ENCODE results near the gene ZCCHC14. TPM values are rescaled to one million over a fixed set of nuclear protein-coding genes. Genes with fewer than 3 reads are reported as not detected.

Gene ZCCHC14
- total and polyA plus RNA-seq, 2 of the 13 experiments (the other 11 are each of a cell fraction or from before 2014, with no cell fraction given), result 12.4 to 12.5 TPM

GRCh38 chr16:87387942-87388817 is 104.6 kb downstream of the ZCCHC14 start (continued):
- TF ChIP-seq, protein P1, sequence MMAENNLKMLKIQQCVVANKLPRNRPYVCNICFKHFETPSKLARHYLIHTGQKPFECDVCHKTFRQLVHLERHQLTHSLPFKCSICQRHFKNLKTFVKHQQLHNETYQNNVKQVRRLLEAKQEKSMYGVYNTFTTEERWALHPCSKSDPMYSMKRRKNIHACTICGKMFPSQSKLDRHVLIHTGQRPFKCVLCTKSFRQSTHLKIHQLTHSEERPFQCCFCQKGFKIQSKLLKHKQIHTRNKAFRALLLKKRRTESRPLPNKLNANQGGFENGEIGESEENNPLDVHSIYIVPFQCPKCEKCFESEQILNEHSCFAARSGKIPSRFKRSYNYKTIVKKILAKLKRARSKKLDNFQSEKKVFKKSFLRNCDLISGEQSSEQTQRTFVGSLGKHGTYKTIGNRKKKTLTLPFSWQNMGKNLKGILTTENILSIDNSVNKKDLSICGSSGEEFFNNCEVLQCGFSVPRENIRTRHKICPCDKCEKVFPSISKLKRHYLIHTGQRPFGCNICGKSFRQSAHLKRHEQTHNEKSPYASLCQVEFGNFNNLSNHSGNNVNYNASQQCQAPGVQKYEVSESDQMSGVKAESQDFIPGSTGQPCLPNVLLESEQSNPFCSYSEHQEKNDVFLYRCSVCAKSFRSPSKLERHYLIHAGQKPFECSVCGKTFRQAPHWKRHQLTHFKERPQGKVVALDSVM (CRISPR knock-in tag; IDR thresholded peaks at IDR 0.05), result peak; percentile 83
- 0 out of 2 replicates have a peak, but pooled peaks have one; percentile 12 for TF ChIP-seq DNMT3B (CRISPR knock-in tag; conservative IDR thresholded peaks at IDR 0.05)
- peak; percentile 93 for TF ChIP-seq TGIF2 (CRISPR knock-in tag; IDR thresholded peaks at IDR 0.05)
- peak; percentile 63; the same call in 1 of the 2 replicates for TF ChIP-seq PATZ1 (CRISPR knock-in tag; IDR thresholded peaks at IDR 0.05)
- TF ChIP-seq ZNF569 (CRISPR knock-in tag; IDR thresholded peaks at IDR 0.05; ENCODE audit: borderline replicate concordance), result no peak
- TF ChIP-seq KLF11 (CRISPR knock-in tag; IDR thresholded peaks at IDR 0.05), result peak; percentile 50; the same call in 1 of the 2 replicates
- TF ChIP-seq SOX6 (IDR thresholded peaks at IDR 0.05), result no peak
- peak; percentile 83 for TF ChIP-seq SOX6 (CRISPR knock-in tag; IDR thresholded peaks at IDR 0.05)
- peak; percentile 87 for TF ChIP-seq SPEN (CRISPR knock-in tag; IDR thresholded peaks at IDR 0.05; ENCODE audit: low read depth)
- no peak for TF ChIP-seq KDM6A (CRISPR knock-in tag; IDR thresholded peaks at IDR 0.05; ENCODE audit: low read depth)
- TF ChIP-seq RARA (CRISPR knock-in tag; IDR thresholded peaks at IDR 0.05), result peak; percentile 97
- peak; percentile 64 for TF ChIP-seq ZNF644 (CRISPR knock-in tag; IDR thresholded peaks at IDR 0.05; ENCODE audit: low read depth)
- peak; percentile 52 for TF ChIP-seq ZNF205 (CRISPR knock-in tag; IDR thresholded peaks at IDR 0.05)
- TF ChIP-seq ATF4 (CRISPR knock-in tag; IDR thresholded peaks at IDR 0.05), result peak; percentile 79 to 100
- no peak for TF ChIP-seq DZIP1 (CRISPR knock-in tag; IDR thresholded peaks at IDR 0.05)
- TF ChIP-seq ZSCAN25 (CRISPR knock-in tag; IDR thresholded peaks at IDR 0.05), result peak; percentile 67; the same call in 1 of the 2 replicates
- TF ChIP-seq RFX3 (CRISPR knock-in tag; IDR thresholded peaks at IDR 0.05), result 0 out of 2 replicates have a peak, but pooled peaks have one; percentile 8
- TF ChIP-seq RBM39 (IDR thresholded peaks at IDR 0.05; ENCODE audit: low read depth, low read length, poor library complexity, severe bottlenecking), result no peak
- TF ChIP-seq PBX2 (CRISPR knock-in tag; IDR thresholded peaks at IDR 0.05), result peak; percentile 92

Measured in HepG2 (cell line).